Stomach (tissue), 4 donors: ENCODE results near the gene RBM19.

Source experiments
- POLR2A ChIP-seq, 4 donors: fragments of 450-650 bp; IDR thresholded peaks; one replicate each; pipeline ENCODE4 v1.6.1; 2016; ENCODE audit warnings: antibody characterized with exemption in 4 of 4, control low read depth in 2 of 4, mild to moderate bottlenecking in 1 of 4, moderate library complexity in 1 of 4
- TF ChIP-seq, protein P1 (sequence below), 7 experiments: fragments of 450-650 bp in 4 of 7; fragments of 200-600 bp in 3 of 7; sonication (generic) in 3 of 7; IDR thresholded peaks; one replicate each; pipeline ENCODE4 v1.5.1; 2016 to 2019; ENCODE audit warnings: antibody characterized with exemption in 7 of 7, control low read depth in 2 of 7, mild to moderate bottlenecking in 1 of 7

GRCh38 chr12:113970211-113970610, 4.1 kb upstream of the RBM19 start:
- TF ChIP-seq, protein P1, sequence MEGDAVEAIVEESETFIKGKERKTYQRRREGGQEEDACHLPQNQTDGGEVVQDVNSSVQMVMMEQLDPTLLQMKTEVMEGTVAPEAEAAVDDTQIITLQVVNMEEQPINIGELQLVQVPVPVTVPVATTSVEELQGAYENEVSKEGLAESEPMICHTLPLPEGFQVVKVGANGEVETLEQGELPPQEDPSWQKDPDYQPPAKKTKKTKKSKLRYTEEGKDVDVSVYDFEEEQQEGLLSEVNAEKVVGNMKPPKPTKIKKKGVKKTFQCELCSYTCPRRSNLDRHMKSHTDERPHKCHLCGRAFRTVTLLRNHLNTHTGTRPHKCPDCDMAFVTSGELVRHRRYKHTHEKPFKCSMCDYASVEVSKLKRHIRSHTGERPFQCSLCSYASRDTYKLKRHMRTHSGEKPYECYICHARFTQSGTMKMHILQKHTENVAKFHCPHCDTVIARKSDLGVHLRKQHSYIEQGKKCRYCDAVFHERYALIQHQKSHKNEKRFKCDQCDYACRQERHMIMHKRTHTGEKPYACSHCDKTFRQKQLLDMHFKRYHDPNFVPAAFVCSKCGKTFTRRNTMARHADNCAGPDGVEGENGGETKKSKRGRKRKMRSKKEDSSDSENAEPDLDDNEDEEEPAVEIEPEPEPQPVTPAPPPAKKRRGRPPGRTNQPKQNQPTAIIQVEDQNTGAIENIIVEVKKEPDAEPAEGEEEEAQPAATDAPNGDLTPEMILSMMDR (IDR thresholded peaks at IDR 0.05) = no peak
- no peak for TF ChIP-seq POLR2A (IDR thresholded peaks at IDR 0.05)
